Kidney (tissue), 14 donors: ENCODE measurements around the gene ZNHIT6. TPM values are rescaled to one million over a fixed set of nuclear protein-coding genes. Genes with fewer than 3 reads are reported as not detected.

Experiments used
- DNase-seq, 5 donors: peaks; one replicate each; pipeline ENCODE4 v3.0.0-alpha.2; 2013 to 2020
- FAIRE-seq: peaks from 2 replicates; lab custom pipeline; 2012; peaks lifted over from hg19 to GRCh38; lab: Jason Lieb, UNC
- H3K27ac ChIP-seq, 2 donors: one replicate each; pipeline ENCODE4 v1.7.0; 2013; ENCODE audit warnings: low read depth in 2 of 2, low read length in 2 of 2, inconsistent platforms in 1 of 2
- H3K27me3 ChIP-seq: one replicate; pipeline ENCODE4 v1.7.1; 2013; ENCODE audit warnings: low read length, inconsistent platforms; ENCODE audit not compliant: control insufficient read depth, insufficient read depth
- H3K36me3 ChIP-seq, 3 donors: one replicate each; pipeline versions ENCODE4 v1.7.0 to v1.7.1; 2013; ENCODE audit warnings: low read length in 3 of 3, control low read depth in 1 of 3, inconsistent platforms in 1 of 3; ENCODE audit not compliant: insufficient read depth in 3 of 3, control insufficient read depth in 2 of 3
- H3K4me1 ChIP-seq, 3 donors: one replicate each; pipeline versions ENCODE4 v1.7.0 to v1.7.1; 2013; ENCODE audit warnings: low read length in 3 of 3, inconsistent platforms in 1 of 3, low read depth in 1 of 3; ENCODE audit not compliant: control insufficient read depth in 2 of 3, insufficient read depth in 2 of 3
- H3K4me3 ChIP-seq, 3 donors: one replicate each; pipeline versions ENCODE4 v1.7.0 to v1.8.1; 2013; ENCODE audit warnings: low read length in 3 of 3, control low read depth in 1 of 3, inconsistent platforms in 1 of 3
- H3K9ac ChIP-seq, 3 donors: one replicate each; pipeline versions ENCODE4 v1.7.0 to v1.7.1; 2013; ENCODE audit warnings: low read length in 3 of 3, control low read depth in 1 of 3, inconsistent platforms in 1 of 3
- H3K9me3 ChIP-seq, 3 donors: one replicate each; pipeline versions ENCODE4 v1.7.0 to v1.7.1; 2013; ENCODE audit warnings: low read length in 3 of 3, control low read depth in 1 of 3, inconsistent platforms in 1 of 3; ENCODE audit not compliant: control insufficient read depth in 2 of 3, insufficient read depth in 1 of 3
- CTCF ChIP-seq: IDR thresholded peaks from 3 replicates; pipeline ENCODE4 v1.5.1; 2012; ENCODE audit warnings: mild to moderate bottlenecking, moderate library complexity, borderline replicate concordance; ENCODE audit not compliant: insufficient read depth; ENCODE audit errors: extremely low read depth
- intact Hi-C: fragments of 100-400 bp; cut with DNase I; formaldehyde crosslinking; loops from one replicate; pipeline ENCODE4 v1.11.1; 2022
- polyA plus RNA-seq: library from polyadenylated mRNA; stranded (reverse); fragments of 350-450 nt; fragmentation: Illumina TruSeq; extraction: RNeasy Lipid Tissue Mini Kit (QIAGEN cat#74804); gene quantifications from one replicate; pipeline ENCODE4 v1.2.3, GENCODE V29; 2014; ENCODE audit warnings: low read depth, low replicate concordance; ENCODE audit not compliant: insufficient read depth
- total RNA-seq: library from RNA; stranded (reverse); fragmentation: NEBNext Ultra II Directional; extraction: Animal tissue kit (Norgen Biotek cat#: 25700); gene quantifications from one replicate; pipeline ENCODE4 v1.2.1, GENCODE V29; 2021
- donor health status: control.
- donor health status: control.
- donor health status: control.
- donor health status: control.
- donor health status: control.
- donor health status: DM: yes; HTN: yes; CAD: no.
- donor health status: Normal renal cell carcinoma (clear cell type).

ZNHIT6 gene
- total and polyA plus RNA-seq, 2 donors from 2014 or later: 5.8 to 17.5 TPM

GRCh38 chr1:85604298-85604997 is 103.8 kb downstream of the ZNHIT6 start:
- Histone ChIP-seq H3K4me3 (no peak overlapping the region), H3K27ac (no peak overlapping the region), H3K27me3 (no peaks in the 10 kb centered on the region), H3K9ac (no peak overlapping the region), H3K4me1 (peaks cover 0 to 38% (median 17%) of the 10 kb centered on the region in 3 donors), H3K36me3 (no peaks in the 10 kb centered on the region), H3K9me3 (no peaks in the 10 kb centered on the region)
- DNase-seq: peak in 2 of 5 donors; percentile 45 to 51
- FAIRE-seq: no peak
- intact Hi-C loops: no loop called here
- TF ChIP-seq CTCF: no peak

- no peak for TF ChIP-seq CTCF
- FAIRE-seq: no peak
- DNase-seq: no peak
These were observed 105.0 kb downstream of the ZNHIT6 start for GRCh38 chr1:85603086-85603880.

GRCh38 chr1:85602571-85602970 is 105.7 kb downstream of the ZNHIT6 start:
- no peak for FAIRE-seq
- intact Hi-C loops: no loop called here

More at GRCh38 chr1:85603086-85603880, 105.0 kb downstream of the ZNHIT6 start:
- H3K27ac ChIP-seq: no peak overlapping the region
- no peaks in the 10 kb centered on the region for H3K9me3 ChIP-seq
- peaks cover 0 to 29% (median 17%) of the 10 kb centered on the region in 3 donors for H3K4me1 ChIP-seq
- intact Hi-C loops: no loop called here
- no peak overlapping the region for H3K9ac ChIP-seq
- H3K4me3 ChIP-seq: no peak overlapping the region
- H3K27me3 ChIP-seq: no peaks in the 10 kb centered on the region
- H3K36me3 ChIP-seq: no peaks in the 10 kb centered on the region

More at GRCh38 chr1:85602571-85602970, 105.7 kb downstream of the ZNHIT6 start:
- TF ChIP-seq CTCF: no peak
- peaks cover 0 to 22% (median 14%) of the 10 kb centered on the region in 3 donors for H3K4me1 ChIP-seq
- H3K36me3 ChIP-seq: no peaks in the 10 kb centered on the region
- H3K27me3 ChIP-seq: no peaks in the 10 kb centered on the region
- H3K9ac ChIP-seq: no peak overlapping the region
- no peak for DNase-seq
- no peak overlapping the region for H3K4me3 ChIP-seq
- no peak overlapping the region for H3K27ac ChIP-seq
- H3K9me3 ChIP-seq: no peaks in the 10 kb centered on the region
